NT2/D1 (cell line): ENCODE data around the gene RAX2.

ENCODE experiments used
- SUZ12 ChIP-seq: IDR thresholded peaks from 2 replicates; pipeline ENCODE4 v1.6.1; 2011; ENCODE audit not compliant: insufficient read length, insufficient read depth; ENCODE audit errors: extremely low read depth
- YY1 ChIP-seq: IDR thresholded peaks from 2 replicates; pipeline ENCODE4 v1.6.1; 2011; ENCODE audit not compliant: insufficient read length, insufficient read depth
- ZNF274 ChIP-seq: IDR thresholded peaks from 2 replicates; pipeline ENCODE4 v1.6.1; 2011; ENCODE audit warnings: mild to moderate bottlenecking, low read depth, low read length

- no peak for TF ChIP-seq ZNF274
- TF ChIP-seq SUZ12 = no peak
- no peak for TF ChIP-seq YY1
Measured at GRCh38 chr19:3737487-3738205, 34.4 kb downstream of the RAX2 start.
